ENCODE data around the gene UBIAD1.
"Not testable (repeated sequence)": the region's sequence is repeated elsewhere in the genome, so short reads cannot be mapped to it uniquely, and the experiment has no call there.

The UBIAD1 gene

GRCh38 chr1:11253226-11253625, 19.8 kb upstream of the UBIAD1 start:
- no peaks in the 10 kb centered on the region for H3K27me3 ChIP-seq (replicated peaks)
- H3K4me3 ChIP-seq (ENCODE audit: low read depth, low read length), result no peak overlapping the region
- H3K27ac ChIP-seq, result no peak overlapping the region
- no peak for TF ChIP-seq CTCF (IDR thresholded peaks at IDR 0.05; ENCODE audit: low read depth, low read length, missing control alignments)
- H3K36me3 ChIP-seq (replicated peaks), result peaks cover 62% of the 10 kb centered on the region
- DNase-seq, result no peak
- in situ Hi-C loops (cut with HindIII; ENCODE audit: low pct_ligation_motif_present, low sequenced_read_pairs), result no loop called here

GRCh38 chr1:11256299-11256698, 16.7 kb upstream of the UBIAD1 start:
- H3K27me3 ChIP-seq (replicated peaks), result no peaks in the 10 kb centered on the region
- in situ Hi-C loops (cut with HindIII; ENCODE audit: low pct_ligation_motif_present, low sequenced_read_pairs), result no loop called here
- DNase-seq, result no peak
- peaks cover 66% of the 10 kb centered on the region for H3K36me3 ChIP-seq (replicated peaks)
- TF ChIP-seq CTCF (IDR thresholded peaks at IDR 0.05; ENCODE audit: low read depth, low read length, missing control alignments), result no peak
- H3K27ac ChIP-seq, result no peak overlapping the region
- no peak overlapping the region for H3K4me3 ChIP-seq (ENCODE audit: low read depth, low read length)

DNA sequence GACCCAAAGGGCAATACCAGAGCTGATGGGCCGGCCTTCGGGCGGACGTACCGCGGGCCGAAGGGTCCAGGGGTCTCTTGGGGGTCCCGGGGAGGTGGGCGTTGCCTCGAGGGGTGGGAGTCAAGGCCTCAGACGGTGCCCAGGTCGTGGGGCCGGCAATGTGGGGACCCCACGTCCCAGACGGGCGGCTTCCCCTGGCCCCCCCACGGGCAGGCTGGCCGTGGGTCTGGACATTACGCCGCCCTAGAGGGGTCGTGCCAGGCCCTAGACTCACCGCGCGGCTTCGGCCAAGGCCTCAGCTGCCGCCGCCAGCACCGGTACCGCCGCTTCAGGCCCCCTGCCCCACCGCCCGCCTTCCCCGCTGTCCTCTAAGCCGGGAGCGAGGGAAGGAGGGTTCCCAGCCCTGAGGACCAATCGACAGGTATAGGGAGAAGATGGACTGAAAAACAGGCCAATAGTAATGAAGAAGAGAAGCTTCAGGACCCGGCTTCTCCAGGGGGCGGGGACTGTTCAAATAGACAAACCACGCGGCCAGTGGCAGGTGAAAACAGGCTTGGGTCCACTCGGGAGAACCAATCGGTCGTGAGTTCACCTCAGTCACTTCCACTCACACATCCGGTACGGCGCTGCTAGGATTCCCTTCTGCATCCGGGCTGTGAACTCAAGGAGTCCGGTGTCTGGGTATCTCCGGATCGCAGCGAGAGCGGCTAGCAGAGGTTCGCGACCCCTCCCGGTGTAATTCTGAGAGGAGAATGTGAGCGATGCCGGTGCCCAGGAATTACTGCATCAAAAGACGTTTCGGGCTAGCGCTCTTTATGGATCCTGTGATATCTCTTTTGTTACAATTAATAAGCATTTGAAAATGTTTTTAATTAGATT, 10.6 kb upstream of the UBIAD1 start, which contains the start of gene MTOR:
Gene MTOR (minus strand): TSS at position 381 of the 879 bp plus-strand sequence. CDS start 3,142 bp downstream, outside the sequence.
- peak; percentile 71 for TF ChIP-seq CTCF (IDR thresholded peaks at IDR 0.05; ENCODE audit: low read depth, low read length, missing control alignments)

DNA sequence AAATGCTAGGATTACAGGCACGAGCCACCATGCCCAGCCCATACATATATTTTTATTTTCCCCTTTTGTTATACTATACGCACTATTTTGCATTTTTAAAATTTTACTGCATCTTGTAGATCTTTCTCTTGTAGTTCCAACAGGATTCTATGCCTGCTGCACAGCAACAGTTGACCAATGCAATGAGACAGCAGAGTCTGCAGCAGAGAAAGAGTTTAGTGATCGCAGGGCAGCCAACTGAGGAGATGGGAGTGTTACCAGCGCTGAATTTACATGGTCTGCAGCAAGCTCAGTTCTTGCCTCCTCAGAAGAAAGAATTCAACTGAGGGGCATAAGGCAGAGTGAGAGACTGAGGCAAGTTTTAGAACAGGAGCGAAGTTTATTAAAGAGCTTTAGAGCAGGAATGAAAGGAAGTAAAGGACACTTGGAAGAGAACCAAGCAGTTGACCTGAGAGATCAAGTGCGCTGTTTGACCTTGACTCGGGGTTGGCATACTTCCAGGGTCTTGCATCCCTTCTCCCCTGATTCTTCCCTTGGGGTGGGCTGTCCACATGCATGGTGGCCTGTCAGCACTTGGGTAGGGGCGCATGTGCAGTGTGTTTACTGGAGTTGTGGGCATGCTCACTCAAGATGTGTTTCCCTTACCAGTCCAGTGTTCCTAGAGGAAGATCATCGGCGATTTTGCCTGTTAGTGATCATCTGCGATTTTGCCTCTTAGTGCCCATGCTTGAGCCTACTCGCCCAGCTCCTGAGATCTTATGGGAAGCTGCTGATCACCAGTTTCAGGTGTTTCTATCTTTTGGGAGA, 6.5 kb upstream of the UBIAD1 start:
- in situ Hi-C loops (cut with HindIII; ENCODE audit: low pct_ligation_motif_present, low sequenced_read_pairs), result no loop called here
- H3K4me3 ChIP-seq (ENCODE audit: low read depth, low read length), result no peak overlapping the region
- no peaks in the 10 kb centered on the region for H3K36me3 ChIP-seq (replicated peaks)
- DNase-seq, result no peak
- TF ChIP-seq CTCF (IDR thresholded peaks at IDR 0.05; ENCODE audit: low read depth, low read length, missing control alignments), result no peak
- H3K27ac ChIP-seq, result no peak overlapping the region
- H3K27me3 ChIP-seq (replicated peaks), result no peaks in the 10 kb centered on the region

More for the DNA sequence above, 10.6 kb upstream of the UBIAD1 start, which contains the start of gene MTOR:
- peak within 1 kb of the TSS; percentile 92 for H3K4me3 ChIP-seq (ENCODE audit: low read depth, low read length)
- H3K36me3 ChIP-seq (replicated peaks), result peaks cover 20% of the 10 kb centered on the region
- peak; percentile 100 for DNase-seq
- no peaks in the 10 kb centered on the region for H3K27me3 ChIP-seq (replicated peaks)
- in situ Hi-C loops (cut with HindIII; ENCODE audit: low pct_ligation_motif_present, low sequenced_read_pairs), result no loop called here
- peak within 1 kb of the TSS; percentile 64 for H3K27ac ChIP-seq

DNA sequence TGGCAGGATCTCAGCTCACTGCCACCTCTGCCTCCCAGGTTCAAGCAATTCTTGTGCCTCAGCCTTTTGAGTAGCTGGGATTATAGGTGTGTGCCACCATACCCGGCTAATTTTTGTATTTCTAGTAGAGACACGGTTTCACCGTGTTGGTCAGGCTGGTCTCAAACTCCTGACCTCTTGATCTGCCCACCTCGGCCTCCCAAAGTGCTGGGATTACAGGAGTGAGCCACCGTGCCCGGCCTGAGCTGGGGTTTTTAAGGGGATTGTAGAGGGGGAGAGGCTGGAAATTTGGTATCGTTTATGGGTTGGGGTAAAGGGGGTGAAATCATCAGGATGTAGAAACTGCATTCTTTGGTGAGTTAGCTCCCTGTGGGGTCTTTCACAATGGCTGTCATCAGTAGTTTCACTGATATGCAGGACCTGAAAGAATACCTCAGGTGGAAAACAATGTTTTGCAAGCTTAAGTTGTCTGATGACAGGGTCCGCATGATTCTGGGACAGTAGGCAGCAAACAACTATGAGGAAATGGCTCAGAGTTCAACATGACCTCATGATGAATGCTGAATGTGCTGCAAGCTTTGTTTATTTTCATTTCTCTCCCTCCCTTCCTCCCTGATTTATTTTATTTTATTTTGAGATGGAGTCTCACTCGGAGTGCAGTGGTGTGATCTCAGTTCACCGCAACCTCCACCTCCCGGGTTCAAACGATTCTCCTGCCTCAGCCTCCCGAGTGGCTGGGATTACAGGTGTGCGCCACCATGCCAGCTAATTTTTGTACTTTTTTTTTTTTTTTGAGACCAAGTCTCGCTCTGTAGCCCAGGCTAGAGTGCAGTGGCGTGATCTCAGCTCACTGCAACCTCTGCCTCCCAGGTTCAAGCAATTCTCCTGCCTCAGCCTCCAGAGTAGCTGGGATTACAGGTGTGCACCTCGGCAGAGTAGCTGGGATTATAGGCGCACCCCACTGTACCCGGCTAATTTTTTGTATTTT, 5.4 kb upstream of the UBIAD1 start:
- H3K36me3 ChIP-seq (replicated peaks); in situ Hi-C loops (cut with HindIII; ENCODE audit: low pct_ligation_motif_present, low sequenced_read_pairs); H3K27me3 ChIP-seq (replicated peaks); H3K4me3 ChIP-seq (ENCODE audit: low read depth, low read length); H3K27ac ChIP-seq: not testable (repeated sequence)
- DNase-seq, result peak; percentile 61
